Stimulated activated CD4-positive, alpha-beta T cell treated with anti-CD3 and anti-CD28 coated beads, Interleukin-15, amount 100 ng/mL, for 48 hours (primary cell): Measurements from ENCODE around the gene UBAP2.

Source experiments
- DNase-seq, 2 donors: peaks; one replicate each; pipeline ENCODE4 v3.0.0-alpha.2; 2020; ENCODE audit warnings: low read depth in 2 of 2

UBAP2 gene

DNA sequence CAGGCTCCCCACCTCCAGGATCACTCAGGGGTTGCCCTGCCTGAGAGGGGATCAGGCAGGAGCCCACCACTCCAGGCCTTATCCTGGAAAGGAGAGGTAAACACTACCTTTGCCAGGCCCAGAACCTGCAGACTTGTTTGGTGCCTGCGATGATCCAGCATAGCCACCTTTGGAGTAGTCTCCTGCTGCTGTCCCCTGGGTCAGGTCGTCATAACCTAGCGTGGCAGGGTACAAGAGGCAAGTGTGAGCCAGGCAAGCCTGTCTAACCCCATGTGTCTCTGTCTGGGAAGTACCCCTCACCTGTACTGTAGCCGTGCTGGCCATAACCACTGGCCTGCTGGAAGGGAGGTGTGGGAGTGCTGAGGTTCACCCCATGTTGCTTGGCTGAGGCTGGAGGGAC, 125.6 kb downstream of the UBAP2 start:
- DNase-seq, result no peak

DNA sequence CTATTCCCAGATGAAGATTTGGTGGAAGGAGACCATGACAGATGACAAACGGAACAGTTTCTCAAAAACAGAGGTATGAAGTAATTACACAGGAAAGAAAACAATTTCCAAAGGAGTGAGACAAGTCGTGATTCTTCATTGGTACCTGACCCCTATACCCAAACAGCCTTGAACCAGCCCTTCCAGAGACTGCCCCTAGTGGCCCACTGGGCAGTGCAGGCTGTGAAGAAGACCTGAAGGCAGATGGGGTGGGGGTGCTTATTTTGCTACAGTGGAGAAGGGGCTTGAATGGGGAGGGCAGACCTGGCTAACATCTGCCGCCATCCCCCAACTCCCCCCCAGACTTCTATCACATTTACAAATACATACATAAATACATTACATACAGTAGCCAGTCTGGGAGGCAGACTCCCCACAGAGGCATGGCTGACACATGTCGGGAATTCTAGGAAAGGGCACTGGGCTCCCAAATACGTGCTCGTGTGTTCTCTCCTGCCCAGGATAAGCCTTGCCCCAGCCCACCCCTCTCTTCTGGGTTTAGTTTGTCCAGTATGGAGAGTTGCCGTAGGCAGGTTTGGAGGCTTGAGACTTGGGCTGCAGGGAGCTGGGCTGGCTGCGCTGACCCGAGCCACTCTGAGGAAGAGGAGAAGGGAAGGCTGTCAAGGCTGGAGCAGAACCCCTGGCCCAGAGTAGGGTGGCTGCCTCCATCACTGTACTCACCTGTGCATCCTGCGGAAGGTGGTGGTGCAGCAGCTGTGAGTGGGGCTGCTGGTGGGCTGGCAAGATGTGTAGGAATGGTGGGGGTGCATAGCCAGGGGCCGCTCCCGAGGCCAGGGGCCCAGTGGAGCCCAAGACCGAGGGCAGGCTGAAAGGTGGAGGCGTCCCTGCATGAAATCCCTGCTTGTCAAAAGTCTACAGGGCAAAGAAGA, 126.5 kb downstream of the UBAP2 start:
- DNase-seq, result no peak

DNA sequence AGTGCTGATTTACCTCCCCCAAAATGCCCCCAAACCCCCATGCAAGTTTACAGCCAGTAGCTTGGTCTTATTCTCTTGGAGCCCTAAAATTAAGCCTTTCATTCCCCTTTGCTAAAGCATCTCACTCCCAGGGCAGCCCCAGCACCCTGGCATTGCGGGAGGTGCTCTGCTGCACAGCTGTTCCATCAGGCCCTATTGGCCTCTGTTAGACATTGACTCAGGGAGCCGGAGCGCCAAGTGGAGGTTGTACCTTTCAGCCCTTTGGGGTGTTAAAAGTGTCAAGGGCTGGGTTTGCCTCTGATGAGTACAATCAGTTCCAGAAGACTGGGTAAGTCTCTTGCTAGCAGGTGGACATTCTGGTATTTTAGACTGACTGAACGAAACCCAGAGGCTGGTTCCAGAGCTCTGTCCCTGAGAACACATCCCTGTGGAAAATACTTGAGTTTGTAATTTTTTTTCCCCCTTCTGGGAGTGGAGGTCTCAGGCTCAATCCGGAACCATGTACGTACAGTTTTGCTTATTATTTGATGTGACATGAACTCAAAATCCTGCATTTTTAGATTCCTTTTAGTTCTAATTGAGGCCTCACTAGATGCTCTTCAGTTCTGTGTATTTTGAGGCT, 129.3 kb downstream of the UBAP2 start:
- DNase-seq, result no peak

DNA sequence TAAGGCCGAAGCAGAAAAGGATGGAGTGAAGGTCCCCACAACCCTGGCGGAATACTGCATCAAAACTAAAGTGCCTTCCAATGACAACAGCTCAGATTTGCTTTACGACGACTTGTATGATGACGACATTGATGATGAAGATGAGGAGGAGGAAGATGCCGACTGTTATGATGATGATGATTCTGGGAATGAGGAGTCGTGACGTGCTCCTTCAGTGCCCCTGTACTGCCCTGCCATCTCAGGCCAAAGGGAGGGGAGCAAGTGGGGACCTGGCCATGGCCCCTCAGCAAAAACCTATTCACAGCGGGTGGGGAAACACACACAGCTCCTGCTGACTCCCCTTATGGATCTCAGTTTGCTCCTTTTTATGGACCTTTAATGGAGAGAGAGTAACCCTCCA, 131.7 kb downstream of the UBAP2 start:
- no peak for DNase-seq

DNA sequence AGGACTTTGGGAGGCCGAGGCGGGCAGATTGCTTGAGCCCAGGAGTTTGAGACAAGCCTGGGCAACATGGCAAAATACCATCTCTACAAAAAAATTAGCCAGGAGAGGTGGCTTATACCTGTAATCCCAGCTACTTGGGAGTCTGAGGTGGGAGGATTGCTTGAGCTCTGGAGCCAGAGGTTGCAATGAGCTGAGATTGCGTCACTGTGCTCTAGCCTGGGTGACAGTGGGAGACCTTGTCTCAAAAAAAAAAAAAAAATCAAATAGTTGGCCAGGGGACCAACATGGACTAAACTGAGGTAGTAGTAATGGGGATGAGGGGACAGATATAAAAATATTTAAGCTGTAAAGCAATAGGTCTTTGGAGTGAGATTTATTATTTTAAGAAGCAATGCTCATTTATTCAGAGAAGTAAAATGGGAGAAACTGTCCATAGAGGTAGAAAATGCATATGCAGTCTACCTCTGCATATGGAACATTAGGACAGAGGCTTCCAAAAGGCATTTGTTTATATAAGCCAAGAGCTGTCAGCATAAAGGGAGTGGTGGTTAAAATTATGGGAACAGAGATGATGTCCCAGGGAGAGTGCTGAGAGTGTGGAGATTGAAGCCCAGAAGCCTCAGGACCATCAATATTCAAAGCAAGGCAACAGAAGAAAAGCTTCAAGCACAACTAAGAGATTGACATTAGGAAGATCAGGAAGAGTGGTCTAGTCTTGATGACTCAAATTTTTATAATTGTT, 133.6 kb downstream of the UBAP2 start:
- DNase-seq, result no peak

DNA sequence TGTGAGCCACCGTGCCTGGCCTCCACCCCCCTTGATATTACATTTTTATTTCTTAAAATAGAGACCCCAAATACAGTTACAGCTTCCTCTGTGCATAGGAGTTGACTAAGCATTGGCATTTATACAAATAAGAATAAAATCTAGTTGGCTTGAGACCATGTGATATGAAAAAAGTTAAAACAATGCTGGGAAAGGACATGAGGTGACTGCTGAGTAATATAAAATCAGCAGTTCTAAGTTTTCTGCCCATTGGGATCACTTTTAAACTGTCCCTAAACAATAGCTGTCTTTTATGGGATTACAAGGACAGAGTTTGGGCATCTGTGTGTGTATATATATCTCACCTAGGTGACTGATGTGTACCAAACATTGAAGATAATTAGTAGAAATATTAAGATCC, 135.1 kb downstream of the UBAP2 start:
- DNase-seq, result no peak

DNA sequence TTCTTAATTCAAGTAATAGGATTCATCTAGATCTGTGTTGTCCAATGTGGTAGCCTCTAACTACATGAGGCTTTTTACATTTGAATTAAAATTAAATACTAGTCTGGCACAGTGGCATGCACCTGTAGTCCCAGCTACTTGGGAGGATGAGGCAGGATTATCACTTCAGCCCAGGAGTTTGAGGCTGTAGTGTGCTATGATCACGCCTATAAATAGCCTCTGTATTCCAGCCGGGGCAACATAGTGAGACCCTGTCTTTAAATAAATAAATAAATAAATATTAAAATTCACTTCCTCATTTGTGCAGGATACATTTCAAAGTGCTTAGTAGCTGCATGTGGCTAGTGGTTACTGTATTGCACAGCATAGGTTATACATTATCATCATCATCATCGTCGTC, 139.9 kb downstream of the UBAP2 start:
- DNase-seq, result no peak

DNA sequence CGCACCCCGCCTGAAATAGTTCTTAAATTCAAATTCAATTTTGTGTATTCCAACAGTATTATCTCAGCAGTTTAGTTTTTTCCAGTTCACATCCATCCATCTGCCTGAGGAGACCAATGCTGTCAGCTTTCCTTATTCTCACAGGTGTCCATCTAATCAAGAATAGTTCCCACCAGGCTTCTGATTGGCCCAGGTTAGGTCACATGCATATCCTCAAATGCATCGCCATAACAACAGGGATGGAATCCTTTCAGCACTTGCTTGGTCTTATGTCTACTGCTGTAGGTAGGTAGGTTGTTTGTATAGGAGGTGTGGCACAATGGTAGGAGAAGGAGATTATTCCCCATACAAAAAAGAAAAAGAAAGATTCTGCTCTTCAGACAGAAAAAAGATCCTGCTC, 140.6 kb downstream of the UBAP2 start:
- no peak for DNase-seq

DNA sequence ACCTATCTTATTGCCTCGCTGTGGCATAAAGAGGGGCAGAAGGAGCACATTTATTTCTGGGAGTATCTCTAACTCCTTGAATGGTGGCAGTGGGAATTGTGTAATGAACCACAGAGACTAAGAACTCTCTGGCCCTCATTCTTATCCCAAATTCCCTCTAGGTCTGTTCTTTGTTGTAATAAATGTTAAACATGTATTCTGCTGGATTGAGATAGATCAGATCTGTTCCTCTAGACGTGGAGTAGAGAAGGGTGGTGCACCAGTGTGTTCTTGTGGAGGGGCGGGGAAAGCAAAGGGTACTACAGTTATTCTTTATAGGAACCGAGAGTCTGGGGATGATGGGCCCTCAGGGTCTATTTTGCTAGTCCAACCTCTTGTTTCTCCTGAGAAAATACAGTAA, 141.3 kb downstream of the UBAP2 start:
- no peak for DNase-seq

DNA sequence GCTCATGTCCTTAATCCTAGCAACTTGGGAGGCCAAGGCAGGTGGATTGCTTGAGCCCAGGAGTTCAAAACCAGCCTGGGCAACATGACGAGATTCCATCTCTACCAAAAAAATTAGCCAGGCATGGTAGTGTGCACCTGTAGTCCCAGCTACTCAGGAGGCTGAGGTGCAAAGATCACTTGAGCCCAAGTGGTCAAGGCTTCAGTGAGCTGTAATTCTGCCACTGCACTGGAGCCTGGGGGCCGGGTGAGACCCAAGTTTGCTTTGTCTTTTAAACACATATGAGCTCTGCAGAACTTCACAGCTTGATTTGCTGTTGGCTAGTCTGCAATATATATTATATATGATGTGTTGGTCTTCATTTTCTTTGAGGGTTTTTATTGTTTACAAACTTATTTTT, 141.9 kb downstream of the UBAP2 start:
- DNase-seq, result no peak

DNA sequence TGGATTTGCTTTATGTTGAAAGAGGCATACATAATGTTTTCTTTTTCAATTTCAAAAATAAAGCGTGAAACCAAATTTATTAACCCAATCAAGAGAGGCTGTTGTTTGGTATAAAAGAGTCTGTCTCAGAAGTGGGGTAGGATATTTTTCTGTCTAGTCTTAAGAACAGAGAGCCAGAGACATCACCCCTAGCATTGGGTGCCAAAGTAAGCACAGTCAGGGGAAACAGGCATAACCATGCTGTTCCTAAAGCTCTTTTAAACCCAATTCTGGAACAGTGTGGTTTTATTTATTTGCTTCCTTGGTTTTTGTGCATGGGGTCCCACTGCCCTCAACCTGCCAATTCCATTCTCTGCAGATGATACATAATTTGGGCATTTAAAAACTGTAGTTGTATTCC, 143.6 kb downstream of the UBAP2 start:
- no peak for DNase-seq

DNA sequence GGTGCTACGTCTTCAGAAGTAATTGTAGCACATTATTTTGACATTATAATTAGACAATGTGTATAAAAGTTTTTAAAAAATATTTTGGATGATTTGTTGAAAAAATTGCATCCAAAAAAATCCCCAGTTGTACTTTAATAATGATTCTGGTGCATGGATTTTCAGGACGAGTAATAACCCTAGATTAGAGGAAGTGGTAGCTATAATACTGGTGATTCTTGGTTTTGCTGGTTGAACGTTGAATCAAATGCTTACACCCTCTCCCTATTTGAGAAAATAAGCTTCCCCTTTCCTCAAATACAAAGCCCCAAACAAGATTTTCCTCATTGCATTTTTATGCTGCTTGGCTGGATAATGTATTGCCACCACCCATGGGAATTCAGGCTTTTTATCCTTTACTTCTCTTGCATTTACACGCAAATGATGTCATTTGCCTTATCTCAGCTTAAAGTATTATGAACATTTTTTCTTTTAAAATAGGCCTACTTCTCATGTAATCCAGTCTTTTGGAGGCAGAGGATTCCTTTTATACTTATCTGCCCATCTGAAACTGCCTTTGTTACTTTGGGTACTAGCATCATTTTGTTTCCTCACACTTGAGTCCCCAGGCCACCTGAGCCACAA, 145.4 kb downstream of the UBAP2 start:
- no peak for DNase-seq

DNA sequence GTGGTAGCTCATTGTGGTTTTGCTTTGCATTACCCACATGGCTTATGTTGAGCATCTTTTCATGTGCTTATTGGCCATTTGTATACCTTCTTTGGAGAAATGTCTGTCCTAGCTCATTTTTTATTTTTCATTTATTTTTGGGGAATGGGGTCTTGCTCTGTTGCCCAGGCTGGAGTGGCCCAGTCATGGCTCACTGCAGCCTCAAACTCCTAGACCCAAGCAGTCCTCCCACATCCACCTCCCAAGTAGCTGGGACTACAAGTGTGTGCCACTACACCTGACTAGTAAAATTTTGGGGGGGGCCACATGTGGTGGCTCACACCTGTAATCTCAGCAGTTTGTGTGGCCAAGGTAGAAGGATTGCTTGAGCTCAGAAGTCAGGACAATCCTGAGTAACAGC, 154.4 kb downstream of the UBAP2 start:
- no peak for DNase-seq

DNA sequence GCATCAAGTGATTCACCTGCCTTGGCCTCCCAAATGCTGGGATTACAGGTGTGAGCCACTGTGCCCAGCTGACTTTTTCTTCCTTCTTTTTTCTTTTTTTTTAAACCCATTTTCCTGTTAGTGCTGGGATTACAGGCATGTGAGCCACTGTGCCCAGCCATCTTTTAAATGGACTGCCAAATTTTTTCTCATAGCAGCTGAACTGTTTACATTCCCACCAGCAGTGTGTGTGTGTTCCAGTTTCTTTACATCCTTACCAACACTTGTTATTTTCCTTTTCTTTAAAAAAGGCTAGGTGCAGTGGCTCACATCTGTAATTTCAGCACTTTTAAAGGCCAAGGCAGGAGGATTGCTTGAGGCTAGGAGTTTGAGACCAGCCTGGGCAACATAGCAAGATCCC, 154.8 kb downstream of the UBAP2 start:
- DNase-seq, result no peak

DNA sequence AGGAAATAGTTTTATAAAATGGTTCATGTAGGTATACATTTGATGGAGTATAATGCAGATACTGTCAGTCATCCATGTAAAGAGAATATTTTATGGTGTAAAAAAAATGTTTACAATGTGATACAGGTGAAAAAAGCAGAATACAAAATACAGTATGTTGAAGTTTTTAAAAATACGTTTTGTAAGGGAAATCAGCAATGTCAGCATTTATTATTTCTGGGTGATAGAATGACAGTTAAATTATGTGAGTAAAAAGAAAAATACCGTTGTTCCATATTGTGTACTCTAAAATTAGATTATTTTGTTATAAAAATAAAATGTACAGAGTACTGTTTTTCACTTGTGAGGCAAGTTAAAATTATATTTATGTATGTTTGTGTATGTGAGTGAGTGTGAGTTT, 162.7 kb downstream of the UBAP2 start:
- DNase-seq, result no peak

DNA sequence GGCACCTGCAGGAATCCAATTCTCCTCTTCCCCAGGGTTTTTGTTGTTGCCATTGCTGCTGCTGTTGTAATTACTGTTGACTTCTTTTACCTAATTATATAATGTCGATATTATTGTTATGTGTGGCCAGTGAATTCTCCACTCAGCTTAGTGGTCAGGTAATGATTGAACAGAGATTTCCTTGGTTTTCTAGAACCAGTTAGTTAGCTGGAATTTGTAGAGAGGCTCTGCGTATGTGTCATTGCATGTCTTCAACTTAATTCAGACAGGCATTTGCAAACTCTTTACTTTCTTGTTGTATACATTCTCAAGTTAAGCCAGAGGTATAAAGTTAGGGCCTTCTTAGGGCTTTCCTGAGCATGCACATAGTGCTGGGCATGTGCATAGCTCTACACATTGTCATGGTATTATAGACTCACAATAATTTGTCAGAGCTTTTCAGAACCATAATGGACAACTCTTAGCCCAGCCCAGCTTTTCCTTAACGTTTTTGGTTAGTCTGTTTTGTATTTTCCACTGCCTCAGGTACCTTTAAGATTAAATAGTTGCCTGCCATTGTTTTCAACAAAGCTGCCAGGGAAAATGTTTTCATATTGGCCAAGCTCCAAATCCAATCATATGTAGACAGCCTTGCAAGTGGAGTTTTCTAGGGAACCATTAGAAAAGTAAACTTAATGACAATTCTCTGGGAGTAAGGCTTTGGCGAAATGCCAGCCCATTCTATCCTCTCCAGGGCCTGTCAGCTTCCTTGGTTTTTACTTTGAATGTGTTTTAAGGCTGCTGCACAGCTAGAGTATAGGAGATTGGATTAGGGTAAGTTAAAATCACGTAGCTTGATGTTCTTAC, 163.6 kb downstream of the UBAP2 start:
- no peak for DNase-seq

DNA sequence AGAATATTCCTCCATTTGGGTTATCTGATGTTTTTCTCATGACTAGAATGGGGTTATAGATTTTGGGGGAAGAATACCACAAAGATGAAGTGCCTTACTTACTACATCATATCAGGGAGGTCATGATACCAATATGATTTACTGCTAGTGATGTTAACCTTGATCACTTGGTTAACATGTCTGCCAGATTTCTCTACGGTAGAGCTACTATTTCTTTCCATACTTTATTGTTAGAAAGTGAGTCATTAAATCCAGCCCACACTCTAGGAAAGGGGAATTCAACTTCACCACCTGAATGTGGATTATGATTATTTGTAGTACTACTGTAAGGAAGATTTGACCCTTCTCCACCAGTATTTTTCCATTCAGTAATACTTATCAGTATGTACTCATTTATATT, 167.1 kb downstream of the UBAP2 start:
- DNase-seq, result no peak

DNA sequence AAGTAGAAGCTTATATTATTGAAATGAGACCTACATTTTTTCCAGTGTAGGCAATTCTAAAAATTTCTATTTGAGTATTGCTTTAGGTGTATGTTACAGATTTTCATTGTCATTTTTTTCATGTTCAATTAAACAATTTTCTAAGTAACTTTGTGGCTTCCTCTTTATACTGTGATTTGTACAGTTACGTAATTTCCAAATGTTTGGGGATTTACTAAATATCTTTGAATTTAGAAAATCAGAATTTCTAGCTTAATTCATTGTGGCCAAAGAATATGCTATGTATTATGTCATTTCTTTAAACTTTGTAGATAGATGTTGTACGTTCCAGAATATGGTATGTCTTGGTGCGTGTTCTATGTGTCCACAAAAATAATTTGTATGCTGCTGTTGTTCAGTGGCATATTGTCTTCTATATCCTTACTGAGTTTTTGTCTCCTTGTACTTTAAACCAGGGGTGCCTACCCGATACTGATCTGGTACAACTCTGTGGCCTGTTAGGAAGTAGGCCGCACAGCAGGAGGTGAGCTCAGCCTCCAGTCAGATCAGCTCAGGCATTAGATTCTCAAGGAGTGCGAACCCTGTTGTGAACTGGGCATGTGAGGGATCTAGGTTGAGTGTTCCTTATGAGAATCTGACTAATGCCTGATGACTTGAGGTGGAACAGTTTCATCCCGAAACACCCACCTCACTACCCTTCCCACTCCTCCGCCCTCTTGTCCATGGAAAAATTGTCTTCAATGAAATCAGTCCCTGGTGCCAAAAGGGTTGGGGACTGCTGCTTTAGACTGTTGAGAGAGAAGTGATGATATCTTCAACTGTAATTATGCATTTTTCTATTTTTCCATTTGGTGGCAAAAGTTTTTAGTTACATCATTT, 168.2 kb downstream of the UBAP2 start:
- DNase-seq, result no peak

DNA sequence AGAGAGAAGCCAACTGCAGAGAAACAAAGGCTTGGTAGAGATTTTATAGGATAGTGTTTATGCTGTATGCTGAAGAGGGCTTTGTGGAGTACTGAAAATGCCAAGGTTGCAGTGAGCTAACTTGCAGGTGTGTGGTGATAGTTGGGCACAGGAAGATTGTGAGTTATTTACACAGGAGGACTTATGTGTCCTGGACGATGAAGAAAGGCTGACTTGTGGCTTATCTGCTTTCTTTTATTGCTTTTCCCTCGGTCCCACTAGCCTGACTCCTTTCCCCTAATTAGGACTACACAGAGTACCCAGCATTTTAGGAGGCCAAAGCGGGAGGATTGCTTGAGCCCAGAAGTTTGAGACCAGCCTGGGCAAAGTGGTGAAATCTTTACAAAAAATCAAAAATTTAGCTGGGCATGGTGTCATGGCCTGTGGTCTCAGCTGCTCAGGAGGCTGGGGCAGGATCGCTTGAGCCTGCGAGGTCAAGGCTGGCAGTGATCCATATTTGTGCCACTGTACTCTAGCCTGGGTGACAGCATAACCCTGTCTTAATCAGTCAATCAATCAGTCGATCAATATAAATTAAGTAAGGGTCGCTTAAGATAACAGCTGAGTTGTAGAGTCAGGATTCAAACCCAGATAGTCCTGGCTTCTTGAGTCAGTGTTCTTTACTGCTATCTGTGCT, 169.9 kb downstream of the UBAP2 start:
- no peak for DNase-seq
